ENCODE data around the gene OSBPL1A. TPM values are rescaled to one million over a fixed set of nuclear protein-coding genes. Genes with fewer than 3 reads are reported as not detected.

Gene OSBPL1A
- total and polyA plus RNA-seq, 2 of the 8 experiments (the other 6 are each of a cell fraction or from before 2014, with no cell fraction given), result 53.2 to 74.9 TPM

DNA sequence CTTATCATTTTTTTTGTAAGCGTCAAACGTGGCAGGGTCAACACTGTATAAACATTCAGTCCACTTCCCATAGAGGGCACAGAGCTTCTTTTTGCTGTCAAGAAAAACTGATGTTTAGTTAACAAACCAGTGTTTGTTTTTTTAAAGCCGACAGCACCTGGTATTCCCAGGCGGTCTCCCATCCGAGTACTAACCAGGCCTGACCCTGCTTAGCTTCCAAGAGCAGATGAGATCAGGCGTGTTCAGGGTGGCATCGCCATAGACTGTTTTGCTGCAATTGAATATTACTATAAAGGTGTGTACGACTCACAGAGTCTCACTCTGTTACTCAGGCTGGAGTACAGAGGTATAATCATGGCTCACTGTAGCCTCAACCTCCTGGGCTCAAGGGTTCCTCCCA lies 227.3 kb downstream of the OSBPL1A start:
- FAIRE-seq, result no peak

More for the DNA sequence above, 227.3 kb downstream of the OSBPL1A start:
- Histone ChIP-seq H2AFZ (ENCODE audit: low read length) (no peak overlapping the region), H3K4me2 (ENCODE audit: insufficient read depth in 1 of 2, low read depth in 2 of 2, low read length in 2 of 2) (no peak overlapping the region), H2BK12ac (ENCODE audit: low read depth, low read length) (no peak overlapping the region), H3K4me1 (replicated peaks in 1 of 4; ENCODE audit: control insufficient read depth in 3 of 4, insufficient read depth in 4 of 4, low read length in 3 of 4) (no peaks in the 10 kb centered on the region), H2BK120ac (replicated peaks; ENCODE audit: low read depth, low read length) (no peak overlapping the region), H3K23ac (ENCODE audit: insufficient read length) (no peak overlapping the region), H3K36me3 (ENCODE audit: control insufficient read depth in 2 of 4, insufficient read depth in 4 of 4, low read length in 3 of 4) (peaks cover 2 to 40% (median 17%) of the 10 kb centered on the region in 4 experiments; a peak in 7 of 8 replicates), H2BK15ac (ENCODE audit: low read length) (no peak overlapping the region), H3K4ac (replicated peaks; ENCODE audit: insufficient read length, low read depth, low read length) (no peak overlapping the region), H4K91ac (replicated peaks; ENCODE audit: insufficient read length, low read length) (no peak overlapping the region), H3K56ac (replicated peaks; ENCODE audit: insufficient read length, low read depth, low read length) (no peak overlapping the region), H3K27ac (ENCODE audit: low read depth, low read length) (no peak overlapping the region), H3K79me2 (ENCODE audit: control insufficient read depth in 1 of 2, insufficient read depth in 2 of 2, low read length in 2 of 2) (no peaks in the 10 kb centered on the region), H3K4me3 (ENCODE audit: extremely low read depth in 1 of 4, insufficient read depth in 2 of 4, low read depth in 3 of 4, low read length in 4 of 4) (no peak overlapping the region), H2BK20ac (ENCODE audit: low read length) (no peak overlapping the region), H3K9ac (replicated peaks in 1 of 4; ENCODE audit: extremely low read depth in 1 of 4, low read depth in 3 of 4, low read length in 3 of 4) (no peak overlapping the region), H2BK5ac (ENCODE audit: low read depth, low read length) (no peak overlapping the region), H2AK5ac (ENCODE audit: low read depth, low read length) (no peak overlapping the region), H3K23me2 (ENCODE audit: low read depth, low read length) (no peaks in the 10 kb centered on the region), H4K20me1 (replicated peaks in 1 of 2; ENCODE audit: control insufficient read depth in 1 of 2, insufficient read depth in 2 of 2, low read length in 2 of 2) (peaks cover 1 to 3% of the 10 kb centered on the region in 2 experiments), H3K14ac (ENCODE audit: insufficient read length) (no peak overlapping the region), H3K18ac (ENCODE audit: extremely low read depth, low read length) (no peak overlapping the region), H4K5ac (ENCODE audit: insufficient read length, low read depth, low read length) (no peak overlapping the region), H4K8ac (ENCODE audit: extremely low read depth, insufficient read depth, low read length) (no peak overlapping the region), H3K27me3 (replicated peaks in 1 of 4; ENCODE audit: control insufficient read depth in 3 of 4, extremely low read depth in 1 of 4, insufficient read depth in 3 of 4, low read length in 3 of 4) (no peaks in the 10 kb centered on the region), H3K79me1 (ENCODE audit: low read depth, low read length) (no peaks in the 10 kb centered on the region; the same call in 1 of the 2 replicates), H3K9me3 (ENCODE audit: insufficient read depth in 2 of 2, low read depth in 1 of 2, low read length in 1 of 2) (no peaks in the 10 kb centered on the region)
- ChIA-PET POLR2A (ENCODE audit: partially characterized antibody) (no interaction called here), CTCF (ENCODE audit: partially characterized antibody) (interaction anchor here (1.0 kb wide), 1 partner anchor 14 kb away, joined by 3 read pairs; no protein-coding TSS in a partner anchor)
- TF ChIP-seq, protein P1, sequence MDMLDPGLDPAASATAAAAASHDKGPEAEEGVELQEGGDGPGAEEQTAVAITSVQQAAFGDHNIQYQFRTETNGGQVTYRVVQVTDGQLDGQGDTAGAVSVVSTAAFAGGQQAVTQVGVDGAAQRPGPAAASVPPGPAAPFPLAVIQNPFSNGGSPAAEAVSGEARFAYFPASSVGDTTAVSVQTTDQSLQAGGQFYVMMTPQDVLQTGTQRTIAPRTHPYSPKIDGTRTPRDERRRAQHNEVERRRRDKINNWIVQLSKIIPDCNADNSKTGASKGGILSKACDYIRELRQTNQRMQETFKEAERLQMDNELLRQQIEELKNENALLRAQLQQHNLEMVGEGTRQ (IDR thresholded peaks at IDR 0.05; ENCODE audit: low read length), result no peak
- no peak for TF ChIP-seq TCF12 (IDR thresholded peaks at IDR 0.05; ENCODE audit: low read depth, low read length)
- TF ChIP-seq RAD21 (IDR thresholded peaks at IDR 0.05 in 1 of 2, conservative IDR thresholded peaks at IDR 0.05 in 1 of 2; ENCODE audit: low read depth in 2 of 2, low read length in 2 of 2), result no peak
- no peak for TF ChIP-seq CBX8 (IDR thresholded peaks at IDR 0.05; ENCODE audit: borderline replicate concordance, low read depth, low read length)
- TF ChIP-seq CREB1 (IDR thresholded peaks at IDR 0.05), result no peak
- no peak for TF ChIP-seq KDM5A (IDR thresholded peaks at IDR 0.05; ENCODE audit: low read length)
- no peak for TF ChIP-seq NANOG (IDR thresholded peaks at IDR 0.05; ENCODE audit: insufficient read depth, low read depth, low read length, poor library complexity, severe bottlenecking)
- no peak for TF ChIP-seq JUN (IDR thresholded peaks at IDR 0.05; ENCODE audit: low read depth, low read length)
- TF ChIP-seq GTF2F1 (IDR thresholded peaks at IDR 0.05; ENCODE audit: borderline replicate concordance, low read depth, low read length), result no peak
- no peak for TF ChIP-seq ZNF274 (IDR thresholded peaks at IDR 0.05; ENCODE audit: borderline replicate concordance, extremely low read depth, low read length)
- no peak for TF ChIP-seq SP1 (IDR thresholded peaks at IDR 0.05; ENCODE audit: low read depth, low read length)
- 84% methylated on average over 8 of the region's 8 CpGs; no CpG with 5 or more reads in 1 of the 2 experiments for WGBS, 2 experiments (ENCODE audit: extremely low coverage in 1 of 2, insufficient coverage in 1 of 2, insufficient read length in 1 of 2, insufficient replicate concordance in 2 of 2, low coverage in 1 of 2, low lambda C conversion rate in 2 of 2, missing lambda C conversion rate in 1 of 2)
- no peak for DNase-seq (ENCODE audit: low read depth in 1 of 2, low spot score in 2 of 2)
